ENCODE results near the gene VEGFA.

DNA sequence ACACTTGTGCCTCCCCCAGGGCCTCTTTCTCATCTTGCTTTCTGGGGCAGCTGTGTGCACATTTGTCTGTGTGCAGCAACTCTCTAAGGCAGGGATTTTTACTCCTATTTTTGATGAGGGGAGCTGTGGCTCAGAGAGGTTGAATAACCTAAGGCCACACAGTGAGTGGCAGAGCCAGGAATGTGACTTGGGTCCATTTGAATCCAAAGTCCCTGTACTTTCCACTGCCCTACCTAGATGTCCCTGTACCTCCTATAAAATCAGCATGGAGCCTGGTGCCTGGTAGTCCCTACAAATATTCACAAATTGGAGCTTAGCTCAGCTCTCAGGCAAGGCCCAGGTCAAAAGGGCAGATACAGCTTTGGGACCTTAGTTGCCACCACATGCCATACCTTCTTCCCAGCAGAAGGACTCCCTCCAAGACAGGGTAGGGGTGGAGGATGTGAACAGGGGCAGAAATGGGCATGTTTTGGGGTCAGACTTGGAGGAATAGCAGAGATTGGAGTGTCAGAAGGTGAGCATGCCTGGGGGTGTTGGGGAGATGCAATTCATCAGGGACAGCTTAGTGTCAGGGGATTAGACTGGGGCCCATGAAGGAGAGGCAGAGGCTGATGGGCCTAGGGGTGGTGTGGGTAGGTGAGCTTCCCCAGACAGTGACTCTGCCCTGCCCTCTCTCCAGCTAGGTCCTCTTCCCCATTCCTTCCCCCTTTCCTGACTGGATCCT, 4.1 kb upstream of the VEGFA start:
- TF ChIP-seq, protein P1, sequence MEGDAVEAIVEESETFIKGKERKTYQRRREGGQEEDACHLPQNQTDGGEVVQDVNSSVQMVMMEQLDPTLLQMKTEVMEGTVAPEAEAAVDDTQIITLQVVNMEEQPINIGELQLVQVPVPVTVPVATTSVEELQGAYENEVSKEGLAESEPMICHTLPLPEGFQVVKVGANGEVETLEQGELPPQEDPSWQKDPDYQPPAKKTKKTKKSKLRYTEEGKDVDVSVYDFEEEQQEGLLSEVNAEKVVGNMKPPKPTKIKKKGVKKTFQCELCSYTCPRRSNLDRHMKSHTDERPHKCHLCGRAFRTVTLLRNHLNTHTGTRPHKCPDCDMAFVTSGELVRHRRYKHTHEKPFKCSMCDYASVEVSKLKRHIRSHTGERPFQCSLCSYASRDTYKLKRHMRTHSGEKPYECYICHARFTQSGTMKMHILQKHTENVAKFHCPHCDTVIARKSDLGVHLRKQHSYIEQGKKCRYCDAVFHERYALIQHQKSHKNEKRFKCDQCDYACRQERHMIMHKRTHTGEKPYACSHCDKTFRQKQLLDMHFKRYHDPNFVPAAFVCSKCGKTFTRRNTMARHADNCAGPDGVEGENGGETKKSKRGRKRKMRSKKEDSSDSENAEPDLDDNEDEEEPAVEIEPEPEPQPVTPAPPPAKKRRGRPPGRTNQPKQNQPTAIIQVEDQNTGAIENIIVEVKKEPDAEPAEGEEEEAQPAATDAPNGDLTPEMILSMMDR (IDR thresholded peaks at IDR 0.05), result no peak
- TF ChIP-seq POLR2A (IDR thresholded peaks at IDR 0.05), result no peak

Data from esophagus squamous epithelium (tissue), 4 donors.